GM18526 (cell line): ENCODE data around the gene CD34.

ENCODE experiments used
- POLR2A ChIP-seq: IDR thresholded peaks from 3 replicates; pipeline ENCODE4 v1.6.1; 2011; ENCODE audit not compliant: insufficient read length; ENCODE audit errors: extremely low read depth

Gene CD34

GRCh38 chr1:207857447-207857846 is 53.5 kb downstream of the CD34 start:
- TF ChIP-seq POLR2A: no peak

- no peak for TF ChIP-seq POLR2A
These were observed 54.5 kb downstream of the CD34 start for GRCh38 chr1:207856276-207857023.

GRCh38 chr1:207854001-207854400 is 56.9 kb downstream of the CD34 start:
- TF ChIP-seq POLR2A: no peak

DNA sequence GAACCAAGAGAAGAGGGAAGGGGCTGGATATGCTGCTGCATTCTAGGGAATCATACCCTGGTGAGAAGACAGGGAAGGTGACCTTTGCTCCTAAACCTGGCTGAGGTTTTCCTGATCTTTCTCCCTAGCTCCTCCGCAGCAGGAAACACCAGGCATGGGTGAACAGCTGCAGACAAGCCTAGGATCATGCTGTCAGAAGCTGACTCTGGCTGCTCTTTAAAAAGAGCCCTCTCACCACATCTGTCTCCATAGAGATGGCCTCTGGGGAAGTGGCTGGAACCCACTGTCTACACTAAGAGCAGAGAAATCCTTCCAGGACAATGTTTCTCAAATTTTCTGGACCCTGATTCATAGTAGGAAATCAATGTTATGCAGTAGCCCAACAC is 57.6 kb downstream of the CD34 start:
- TF ChIP-seq POLR2A: no peak

GRCh38 chr1:207852576-207853371 is 58.2 kb downstream of the CD34 start:
- no peak for TF ChIP-seq POLR2A

DNA sequence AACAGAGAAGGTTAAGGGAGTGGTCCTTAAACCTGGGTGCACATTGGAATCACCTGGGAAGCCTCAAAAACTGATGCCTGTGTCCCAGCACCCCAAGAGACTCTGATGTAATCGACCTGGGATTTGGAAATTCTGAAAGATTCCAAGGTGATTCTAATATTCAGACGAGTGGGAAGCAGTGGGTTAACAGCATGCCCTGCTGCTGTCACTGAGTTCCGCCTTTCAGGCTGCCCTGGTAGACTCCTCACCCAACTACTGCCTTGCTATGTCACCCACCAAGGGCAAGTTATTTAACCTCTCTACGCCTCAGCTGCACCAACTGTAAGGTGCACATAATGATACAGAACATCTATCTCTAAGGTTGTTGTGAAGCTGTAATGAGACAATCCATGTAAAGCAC is 59.2 kb downstream of the CD34 start:
- TF ChIP-seq POLR2A: no peak

GRCh38 chr1:207850621-207851407 is 60.1 kb downstream of the CD34 start:
- TF ChIP-seq POLR2A: no peak

DNA sequence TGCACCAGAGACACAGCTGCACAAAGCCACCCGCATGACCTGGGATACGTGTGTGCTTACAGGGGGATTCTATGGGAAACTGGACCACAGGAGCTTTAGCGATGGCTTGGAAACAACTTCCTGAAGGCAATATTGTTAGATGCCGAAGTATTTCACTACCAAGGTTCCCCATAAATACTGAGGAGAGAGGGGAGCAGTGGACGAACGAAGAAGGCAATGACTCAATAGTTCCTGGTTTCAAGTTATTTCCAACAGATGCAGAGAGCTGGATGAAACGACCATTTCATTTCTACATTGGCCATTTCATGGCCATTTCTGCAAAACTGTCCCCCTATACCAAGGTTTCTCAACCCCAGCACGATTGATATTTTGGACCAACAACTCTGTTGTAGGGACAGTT is 61.3 kb downstream of the CD34 start:
- TF ChIP-seq POLR2A: no peak

DNA sequence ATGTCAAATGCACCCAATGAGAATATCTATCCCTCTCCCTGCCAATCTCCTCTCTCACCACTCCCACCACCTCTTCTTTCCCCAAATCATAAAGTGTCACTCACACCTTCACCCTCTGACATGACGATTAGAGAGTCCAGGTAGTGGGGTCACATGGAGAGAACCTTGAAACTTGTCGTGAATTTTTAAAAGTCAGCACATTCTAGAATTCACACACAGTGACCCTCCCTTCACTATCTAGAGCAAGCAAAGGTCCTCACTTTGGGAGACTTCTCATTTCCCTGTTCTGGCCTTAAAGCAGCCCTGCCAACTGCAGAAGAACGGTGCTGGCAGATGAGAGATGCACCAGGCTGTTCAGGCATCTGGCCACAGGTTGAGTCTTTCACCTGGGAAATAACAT is 61.9 kb downstream of the CD34 start:
- no peak for TF ChIP-seq POLR2A

DNA sequence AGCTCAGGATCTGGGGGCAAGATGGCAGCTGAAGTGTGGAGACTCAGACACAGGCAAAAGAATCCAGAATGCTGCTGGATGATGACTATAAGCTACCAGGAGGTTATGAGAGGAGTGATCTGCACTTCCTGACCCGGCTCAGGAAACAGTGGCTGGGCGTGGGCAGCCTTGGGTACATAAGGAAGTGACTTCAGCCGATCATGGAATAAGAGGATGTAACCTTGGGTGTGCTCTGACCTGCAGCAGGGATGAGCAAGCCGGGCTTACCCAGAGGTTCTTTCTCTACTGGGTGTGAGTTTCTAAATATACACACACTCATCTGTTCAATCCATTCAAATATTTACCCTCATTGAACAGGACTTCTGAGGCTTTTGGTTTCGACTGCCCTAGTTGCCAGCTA is 62.7 kb downstream of the CD34 start:
- no peak for TF ChIP-seq POLR2A

- TF ChIP-seq POLR2A: no peak
These were observed 63.8 kb downstream of the CD34 start for GRCh38 chr1:207847116-207847515.

GRCh38 chr1:207845109-207845508 is 65.8 kb downstream of the CD34 start:
- no peak for TF ChIP-seq POLR2A

- no peak for TF ChIP-seq POLR2A
These were observed 66.6 kb downstream of the CD34 start for GRCh38 chr1:207844371-207844770.

- TF ChIP-seq POLR2A: no peak
These were observed 68.4 kb downstream of the CD34 start for GRCh38 chr1:207842506-207842905.

DNA sequence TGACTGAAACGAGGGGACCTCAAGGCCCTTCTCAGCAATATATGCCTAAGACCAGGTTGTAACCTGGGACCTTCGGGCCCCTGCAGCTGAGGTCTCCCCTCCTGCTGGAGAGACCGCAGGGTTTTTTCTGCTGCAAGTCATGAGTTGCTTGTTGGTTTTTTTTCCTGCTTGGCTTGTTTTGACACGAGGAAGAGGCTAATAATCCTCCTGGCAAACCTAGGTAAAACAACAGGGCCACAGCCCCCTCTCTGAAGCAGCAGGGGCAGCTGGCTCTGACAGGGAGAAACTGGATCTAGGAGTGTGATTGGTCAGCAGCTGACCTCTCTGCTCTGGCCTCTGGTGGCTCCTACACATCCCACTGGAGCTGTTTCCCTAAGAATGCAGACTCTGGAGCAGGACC is 69.0 kb downstream of the CD34 start:
- TF ChIP-seq POLR2A: no peak

- TF ChIP-seq POLR2A: no peak
These were observed 69.6 kb downstream of the CD34 start for GRCh38 chr1:207841293-207841692.
